A549 (cell line): ENCODE measurements around the gene DNM3. TPM values are rescaled to one million over a fixed set of nuclear protein-coding genes. Genes with fewer than 3 reads are reported as not detected.

Source experiments
- BHLHE40 ChIP-seq: IDR thresholded peaks from 2 replicates; pipeline ENCODE4 v1.6.1; 2012; ENCODE audit warnings: low read depth, low read length, inconsistent platforms
- CBX8 ChIP-seq: fragments of 200-600 bp; sonication (generic); IDR thresholded peaks from 2 replicates; pipeline ENCODE4 v1.6.1; 2016
- CHD2 ChIP-seq: fragments of 150-350 bp; IDR thresholded peaks from 2 replicates; pipeline ENCODE4 v1.6.1; 2014; ENCODE audit warnings: low read length; ENCODE audit not compliant: partially characterized antibody
- EHF ChIP-seq: fragments of 250-450 bp; sonication (Bioruptor Pico); IDR thresholded peaks from 2 replicates; pipeline ENCODE4 v1.5.0; 2020; ENCODE audit warnings: mild to moderate bottlenecking
- EHMT2 ChIP-seq: fragments of 200-600 bp; sonication (generic); IDR thresholded peaks from 2 replicates; pipeline ENCODE4 v1.6.1; 2016; ENCODE audit warnings: antibody characterized with exemption, low read depth, mild to moderate bottlenecking, moderate library complexity
- ESRRA ChIP-seq: fragments of 150-350 bp; IDR thresholded peaks from 2 replicates; pipeline ENCODE4 v1.6.1; 2014; ENCODE audit warnings: mild to moderate bottlenecking, low read length, borderline replicate concordance
- FOSL2 ChIP-seq, 2 experiments: fragments of 450-650 bp in 1 of 2; fragments of >200 bp in 1 of 2; sonication (Bioruptor Twin) in 1 of 2; formaldehyde crosslinking; IDR thresholded peaks; 2 replicates each; pipeline versions ENCODE4 v1.5.0 to v1.6.1; 2016 to 2020; ENCODE audit warnings: mild to moderate bottlenecking in 1 of 2, moderate library complexity in 1 of 2
- FOXS1 ChIP-seq: fragments of 250-450 bp; sonication (Bioruptor Pico); IDR thresholded peaks from 2 replicates; pipeline ENCODE4 v1.5.0; 2020; ENCODE audit warnings: mild to moderate bottlenecking, moderate library complexity
- GATA3 ChIP-seq: IDR thresholded peaks from 2 replicates; pipeline ENCODE4 v1.6.1; 2012; ENCODE audit warnings: borderline replicate concordance
- HEYL ChIP-seq: fragments of 250-450 bp; sonication (Bioruptor Pico); IDR thresholded peaks from 2 replicates; pipeline ENCODE4 v1.8.0; 2021; ENCODE audit warnings: mild to moderate bottlenecking, moderate library complexity
- HOXB13 ChIP-seq: fragments of 250-450 bp; sonication (Bioruptor Pico); IDR thresholded peaks from 2 replicates; pipeline ENCODE4 v1.5.0; 2020; ENCODE audit warnings: low read depth, mild to moderate bottlenecking, moderate library complexity
- JUN ChIP-seq, 2 experiments: fragments of >200 bp; sonication (Bioruptor Twin); formaldehyde crosslinking; IDR thresholded peaks; 2 replicates in 1 of 2; 3 replicates in 1 of 2; pipeline ENCODE4 v1.6.1; 2016 to 2017
- JUNB ChIP-seq: fragments of >200 bp; sonication (Bioruptor Twin); formaldehyde crosslinking; IDR thresholded peaks from 2 replicates; pipeline ENCODE4 v1.6.1; 2016
- KDM5A ChIP-seq: fragments of 200-600 bp; sonication (generic); IDR thresholded peaks from 2 replicates; pipeline ENCODE4 v1.6.1; 2016; ENCODE audit warnings: antibody characterized with exemption, mild to moderate bottlenecking
- MAZ ChIP-seq: fragments of 150-350 bp; IDR thresholded peaks from 2 replicates; pipeline ENCODE4 v1.6.1; 2014; ENCODE audit warnings: antibody characterized with exemption, low read depth, low read length, borderline replicate concordance
- NFE2L2 ChIP-seq: fragments of 150-350 bp; conservative IDR thresholded peaks from 2 replicates; pipeline ENCODE4 v1.6.1; 2014; ENCODE audit warnings: low read length
- NPAS2 ChIP-seq: fragments of 250-450 bp; sonication (Bioruptor Pico); IDR thresholded peaks from 2 replicates; pipeline ENCODE4 v1.8.0; 2022; ENCODE audit warnings: mild to moderate bottlenecking, moderate library complexity, borderline replicate concordance
- PHF8 ChIP-seq: fragments of 200-600 bp; sonication (generic); IDR thresholded peaks from 2 replicates; pipeline ENCODE4 v1.6.1; 2016; ENCODE audit warnings: low read depth, mild to moderate bottlenecking, antibody characterized with exemption, moderate library complexity, borderline replicate concordance
- POLR2A ChIP-seq: IDR thresholded peaks from 2 replicates; pipeline ENCODE4 v1.6.1; 2012; ENCODE audit warnings: mild to moderate bottlenecking, low read length
- RAD21 ChIP-seq, 2 experiments: fragments of >200 bp in 1 of 2; sonication (Bioruptor Twin) in 1 of 2; formaldehyde crosslinking in 1 of 2; IDR thresholded peaks in 1 of 2; conservative IDR thresholded peaks in 1 of 2; 2 replicates in 1 of 2; 3 replicates in 1 of 2; pipeline ENCODE4 v1.6.1; 2012 to 2018; ENCODE audit warnings: inconsistent platforms in 1 of 2
- RCOR1 ChIP-seq: fragments of 150-350 bp; IDR thresholded peaks from 2 replicates; pipeline ENCODE4 v1.6.1; 2014; ENCODE audit warnings: antibody characterized with exemption, low read length, low read depth
- SMC3 ChIP-seq: fragments of >200 bp; sonication (Bioruptor Twin); formaldehyde crosslinking; IDR thresholded peaks from 3 replicates; pipeline ENCODE4 v1.6.1; 2018; ENCODE audit warnings: inconsistent platforms
- SREBF2 ChIP-seq: fragments of 450-650 bp; IDR thresholded peaks from 2 replicates; pipeline ENCODE4 v1.6.1; 2014; ENCODE audit warnings: mild to moderate bottlenecking, moderate library complexity
- TFCP2L1 ChIP-seq: fragments of 250-450 bp; sonication (Bioruptor Pico); IDR thresholded peaks from 2 replicates; pipeline ENCODE4 v1.5.0; 2021; ENCODE audit warnings: mild to moderate bottlenecking
- ZC3H11A ChIP-seq: fragments of 450-650 bp; IDR thresholded peaks from 2 replicates; pipeline ENCODE4 v1.6.1; 2014; ENCODE audit warnings: antibody characterized with exemption, mild to moderate bottlenecking
- ZFP36 ChIP-seq: fragments of 450-650 bp; IDR thresholded peaks from 2 replicates; pipeline ENCODE4 v1.6.1; 2014; ENCODE audit warnings: borderline replicate concordance; ENCODE audit not compliant: partially characterized antibody
- polyA plus RNA-seq, 4 experiments: library from polyadenylated mRNA; depleted of rRNA in 3 of 4; stranded (reverse); fragments of >200 nt; fragmentation: RNase III in 1 of 4; extraction: RNeasy Plus Mini Kit Qiagen cat#74134 plus additional on column Dnase treatment in 1 of 4; gene quantifications; 2 replicates in 3 of 4; 3 replicates in 1 of 4; pipeline ENCODE4 v1.2.3, GENCODE V29; 2011 to 2017
- TF ChIP-seq, protein P1 (sequence below): fragments of 150-350 bp; IDR thresholded peaks from 2 replicates; pipeline ENCODE4 v1.6.1; 2014; ENCODE audit warnings: low read depth, mild to moderate bottlenecking, low read length
- TF ChIP-seq, protein P2 (sequence below): fragments of 250-450 bp; sonication (Bioruptor Pico); IDR thresholded peaks from 2 replicates; pipeline ENCODE4 v1.5.0; 2020; ENCODE audit warnings: low read depth, mild to moderate bottlenecking, moderate library complexity
- TF ChIP-seq, protein P3 (sequence below): IDR thresholded peaks from 2 replicates; pipeline ENCODE4 v1.6.1; 2012; ENCODE audit warnings: low read depth, borderline replicate concordance
- TF ChIP-seq, protein P4 (sequence below): fragments of >200 bp; sonication (Bioruptor Twin); formaldehyde crosslinking; IDR thresholded peaks from 3 replicates; pipeline ENCODE4 v1.5.1; 2016
- TF ChIP-seq, protein P5 (sequence below): IDR thresholded peaks from 2 replicates; pipeline ENCODE4 v1.6.1; 2012
- TF ChIP-seq, protein P6 (sequence below): fragments of 200-600 bp; sonication (generic); IDR thresholded peaks from 2 replicates; pipeline ENCODE4 v1.6.1; 2016; ENCODE audit warnings: antibody characterized with exemption, mild to moderate bottlenecking, moderate library complexity
- TF ChIP-seq, protein P7 (sequence below): fragments of 450-650 bp; IDR thresholded peaks from 2 replicates; pipeline ENCODE4 v1.6.1; 2014; ENCODE audit warnings: antibody characterized with exemption
- TF ChIP-seq, protein P8 (sequence below): IDR thresholded peaks from 2 replicates; pipeline ENCODE4 v1.6.1; 2012

The DNM3 gene
- polyA plus RNA-seq, 2 of the 4 experiments (the other 2 are of a cell fraction), result 0.57 to 1.5 TPM

DNA sequence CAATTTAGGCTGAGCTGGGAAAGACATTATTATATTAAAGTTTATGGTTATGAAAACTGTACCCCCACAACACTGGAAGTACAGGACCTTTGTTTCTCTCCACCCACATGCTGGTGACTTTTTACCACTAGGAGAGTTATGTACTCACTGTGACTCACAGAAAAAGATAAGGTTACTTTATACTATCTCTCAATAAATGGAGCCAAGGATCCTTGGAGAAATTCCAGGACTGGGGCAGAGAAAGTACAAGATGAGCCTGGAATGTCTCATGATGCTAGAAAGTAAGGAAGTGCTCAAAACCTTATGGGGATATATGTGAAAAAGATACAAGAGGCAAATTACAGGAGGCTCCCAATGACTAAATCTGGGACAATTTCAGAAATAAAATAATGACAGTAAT lies 515.3 kb downstream of the DNM3 start (continued):
- no peak for TF ChIP-seq KDM5A
- TF ChIP-seq CBX8, result no peak
- TF ChIP-seq, protein P1, sequence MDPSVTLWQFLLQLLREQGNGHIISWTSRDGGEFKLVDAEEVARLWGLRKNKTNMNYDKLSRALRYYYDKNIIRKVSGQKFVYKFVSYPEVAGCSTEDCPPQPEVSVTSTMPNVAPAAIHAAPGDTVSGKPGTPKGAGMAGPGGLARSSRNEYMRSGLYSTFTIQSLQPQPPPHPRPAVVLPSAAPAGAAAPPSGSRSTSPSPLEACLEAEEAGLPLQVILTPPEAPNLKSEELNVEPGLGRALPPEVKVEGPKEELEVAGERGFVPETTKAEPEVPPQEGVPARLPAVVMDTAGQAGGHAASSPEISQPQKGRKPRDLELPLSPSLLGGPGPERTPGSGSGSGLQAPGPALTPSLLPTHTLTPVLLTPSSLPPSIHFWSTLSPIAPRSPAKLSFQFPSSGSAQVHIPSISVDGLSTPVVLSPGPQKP, result no peak
- no peak for TF ChIP-seq SREBF2
- TF ChIP-seq, protein P2, sequence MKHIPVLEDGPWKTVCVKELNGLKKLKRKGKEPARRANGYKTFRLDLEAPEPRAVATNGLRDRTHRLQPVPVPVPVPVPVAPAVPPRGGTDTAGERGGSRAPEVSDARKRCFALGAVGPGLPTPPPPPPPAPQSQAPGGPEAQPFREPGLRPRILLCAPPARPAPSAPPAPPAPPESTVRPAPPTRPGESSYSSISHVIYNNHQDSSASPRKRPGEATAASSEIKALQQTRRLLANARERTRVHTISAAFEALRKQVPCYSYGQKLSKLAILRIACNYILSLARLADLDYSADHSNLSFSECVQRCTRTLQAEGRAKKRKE (CRISPR knock-in tag), result no peak
- no peak for TF ChIP-seq NFE2L2
- TF ChIP-seq ZFP36, result no peak
- TF ChIP-seq, protein P3, sequence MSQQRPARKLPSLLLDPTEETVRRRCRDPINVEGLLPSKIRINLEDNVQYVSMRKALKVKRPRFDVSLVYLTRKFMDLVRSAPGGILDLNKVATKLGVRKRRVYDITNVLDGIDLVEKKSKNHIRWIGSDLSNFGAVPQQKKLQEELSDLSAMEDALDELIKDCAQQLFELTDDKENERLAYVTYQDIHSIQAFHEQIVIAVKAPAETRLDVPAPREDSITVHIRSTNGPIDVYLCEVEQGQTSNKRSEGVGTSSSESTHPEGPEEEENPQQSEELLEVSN, result no peak; the same call in 1 of the 2 replicates
- no peak for TF ChIP-seq POLR2A
- TF ChIP-seq, protein P4, sequence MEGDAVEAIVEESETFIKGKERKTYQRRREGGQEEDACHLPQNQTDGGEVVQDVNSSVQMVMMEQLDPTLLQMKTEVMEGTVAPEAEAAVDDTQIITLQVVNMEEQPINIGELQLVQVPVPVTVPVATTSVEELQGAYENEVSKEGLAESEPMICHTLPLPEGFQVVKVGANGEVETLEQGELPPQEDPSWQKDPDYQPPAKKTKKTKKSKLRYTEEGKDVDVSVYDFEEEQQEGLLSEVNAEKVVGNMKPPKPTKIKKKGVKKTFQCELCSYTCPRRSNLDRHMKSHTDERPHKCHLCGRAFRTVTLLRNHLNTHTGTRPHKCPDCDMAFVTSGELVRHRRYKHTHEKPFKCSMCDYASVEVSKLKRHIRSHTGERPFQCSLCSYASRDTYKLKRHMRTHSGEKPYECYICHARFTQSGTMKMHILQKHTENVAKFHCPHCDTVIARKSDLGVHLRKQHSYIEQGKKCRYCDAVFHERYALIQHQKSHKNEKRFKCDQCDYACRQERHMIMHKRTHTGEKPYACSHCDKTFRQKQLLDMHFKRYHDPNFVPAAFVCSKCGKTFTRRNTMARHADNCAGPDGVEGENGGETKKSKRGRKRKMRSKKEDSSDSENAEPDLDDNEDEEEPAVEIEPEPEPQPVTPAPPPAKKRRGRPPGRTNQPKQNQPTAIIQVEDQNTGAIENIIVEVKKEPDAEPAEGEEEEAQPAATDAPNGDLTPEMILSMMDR, result no peak
- TF ChIP-seq NPAS2 (CRISPR knock-in tag), result no peak
- TF ChIP-seq ZC3H11A, result no peak
- peak; percentile 33 to 44 for TF ChIP-seq RAD21 (conservative IDR thresholded peaks at IDR 0.05 in 1 of 2, IDR thresholded peaks at IDR 0.05 in 1 of 2)
- TF ChIP-seq GATA3, result peak; percentile 94
- TF ChIP-seq MAZ, result no peak
- peak; percentile 64 to 65; a peak in 4 of 5 replicates for TF ChIP-seq JUN (IDR thresholded peaks at IDR 0.05)
- no peak for TF ChIP-seq BHLHE40
- peak; percentile 77 for TF ChIP-seq FOSL2 (IDR thresholded peaks at IDR 0.05)
- peak; percentile 92 for TF ChIP-seq FOSL2 (CRISPR knock-in tag; IDR thresholded peaks at IDR 0.05)
- TF ChIP-seq, protein P5, sequence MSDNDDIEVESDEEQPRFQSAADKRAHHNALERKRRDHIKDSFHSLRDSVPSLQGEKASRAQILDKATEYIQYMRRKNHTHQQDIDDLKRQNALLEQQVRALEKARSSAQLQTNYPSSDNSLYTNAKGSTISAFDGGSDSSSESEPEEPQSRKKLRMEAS, result peak; percentile 81
- TF ChIP-seq HOXB13, result no peak
- no peak for TF ChIP-seq TFCP2L1
- TF ChIP-seq, protein P6, sequence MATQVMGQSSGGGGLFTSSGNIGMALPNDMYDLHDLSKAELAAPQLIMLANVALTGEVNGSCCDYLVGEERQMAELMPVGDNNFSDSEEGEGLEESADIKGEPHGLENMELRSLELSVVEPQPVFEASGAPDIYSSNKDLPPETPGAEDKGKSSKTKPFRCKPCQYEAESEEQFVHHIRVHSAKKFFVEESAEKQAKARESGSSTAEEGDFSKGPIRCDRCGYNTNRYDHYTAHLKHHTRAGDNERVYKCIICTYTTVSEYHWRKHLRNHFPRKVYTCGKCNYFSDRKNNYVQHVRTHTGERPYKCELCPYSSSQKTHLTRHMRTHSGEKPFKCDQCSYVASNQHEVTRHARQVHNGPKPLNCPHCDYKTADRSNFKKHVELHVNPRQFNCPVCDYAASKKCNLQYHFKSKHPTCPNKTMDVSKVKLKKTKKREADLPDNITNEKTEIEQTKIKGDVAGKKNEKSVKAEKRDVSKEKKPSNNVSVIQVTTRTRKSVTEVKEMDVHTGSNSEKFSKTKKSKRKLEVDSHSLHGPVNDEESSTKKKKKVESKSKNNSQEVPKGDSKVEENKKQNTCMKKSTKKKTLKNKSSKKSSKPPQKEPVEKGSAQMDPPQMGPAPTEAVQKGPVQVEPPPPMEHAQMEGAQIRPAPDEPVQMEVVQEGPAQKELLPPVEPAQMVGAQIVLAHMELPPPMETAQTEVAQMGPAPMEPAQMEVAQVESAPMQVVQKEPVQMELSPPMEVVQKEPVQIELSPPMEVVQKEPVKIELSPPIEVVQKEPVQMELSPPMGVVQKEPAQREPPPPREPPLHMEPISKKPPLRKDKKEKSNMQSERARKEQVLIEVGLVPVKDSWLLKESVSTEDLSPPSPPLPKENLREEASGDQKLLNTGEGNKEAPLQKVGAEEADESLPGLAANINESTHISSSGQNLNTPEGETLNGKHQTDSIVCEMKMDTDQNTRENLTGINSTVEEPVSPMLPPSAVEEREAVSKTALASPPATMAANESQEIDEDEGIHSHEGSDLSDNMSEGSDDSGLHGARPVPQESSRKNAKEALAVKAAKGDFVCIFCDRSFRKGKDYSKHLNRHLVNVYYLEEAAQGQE, result no peak
- no peak for TF ChIP-seq EHMT2
- TF ChIP-seq, protein P7, sequence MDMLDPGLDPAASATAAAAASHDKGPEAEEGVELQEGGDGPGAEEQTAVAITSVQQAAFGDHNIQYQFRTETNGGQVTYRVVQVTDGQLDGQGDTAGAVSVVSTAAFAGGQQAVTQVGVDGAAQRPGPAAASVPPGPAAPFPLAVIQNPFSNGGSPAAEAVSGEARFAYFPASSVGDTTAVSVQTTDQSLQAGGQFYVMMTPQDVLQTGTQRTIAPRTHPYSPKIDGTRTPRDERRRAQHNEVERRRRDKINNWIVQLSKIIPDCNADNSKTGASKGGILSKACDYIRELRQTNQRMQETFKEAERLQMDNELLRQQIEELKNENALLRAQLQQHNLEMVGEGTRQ, result no peak
- no peak for TF ChIP-seq EHF (CRISPR knock-in tag)
- TF ChIP-seq ESRRA, result no peak
- no peak for TF ChIP-seq CHD2
- no peak for TF ChIP-seq PHF8
- TF ChIP-seq RCOR1, result no peak
- TF ChIP-seq, protein P8, sequence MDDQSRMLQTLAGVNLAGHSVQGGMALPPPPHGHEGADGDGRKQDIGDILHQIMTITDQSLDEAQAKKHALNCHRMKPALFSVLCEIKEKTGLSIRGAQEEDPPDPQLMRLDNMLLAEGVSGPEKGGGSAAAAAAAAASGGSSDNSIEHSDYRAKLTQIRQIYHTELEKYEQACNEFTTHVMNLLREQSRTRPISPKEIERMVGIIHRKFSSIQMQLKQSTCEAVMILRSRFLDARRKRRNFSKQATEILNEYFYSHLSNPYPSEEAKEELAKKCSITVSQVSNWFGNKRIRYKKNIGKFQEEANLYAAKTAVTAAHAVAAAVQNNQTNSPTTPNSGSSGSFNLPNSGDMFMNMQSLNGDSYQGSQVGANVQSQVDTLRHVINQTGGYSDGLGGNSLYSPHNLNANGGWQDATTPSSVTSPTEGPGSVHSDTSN, result no peak
- TF ChIP-seq HEYL (CRISPR knock-in tag), result no peak
- TF ChIP-seq JUNB, result peak; percentile 87
- peak; percentile 28 for TF ChIP-seq SMC3
- TF ChIP-seq FOXS1 (CRISPR knock-in tag), result no peak
